Endothelial cell of umbilical vein (primary cell): ENCODE results near the gene PARP1. TPM values are rescaled to one million over a fixed set of nuclear protein-coding genes. Genes with fewer than 3 reads are reported as not detected.

ENCODE experiments used
- BruUV-seq: library from RNA; stranded (reverse); fragments of 400-500 nt; replicated peaks from 2 replicates; lab custom pipeline; 2021; lab: Mats Ljungman, UMichigan
- CTCF ChIA-PET: fragments of 300-600, 350-600 bp; sonication (Branson Sonifier 250); formaldehyde crosslinking; loops from one replicate; lab custom pipeline; 2021; ENCODE audit warnings: antibody characterized with exemption, inconsistent platforms; lab: Charles Lee
- POLR2A ChIA-PET: fragments of 300-600, 350-600 bp; sonication (Branson Sonifier 250); formaldehyde crosslinking; loops from one replicate; lab custom pipeline; 2021; ENCODE audit warnings: antibody characterized with exemption, inconsistent platforms; lab: Charles Lee
- DNase-seq: peaks from one replicate; pipeline ENCODE4 v3.0.0-alpha.2; 2011; ENCODE audit warnings: low read depth, low spot score
- FAIRE-seq: peaks from 2 replicates; lab custom pipeline; 2011; peaks lifted over from hg19 to GRCh38; lab: Jason Lieb, UNC
- H2AFZ ChIP-seq: 2 replicates; pipeline ENCODE4 v1.6.0; 2012; ENCODE audit warnings: low read depth, low read length, control low read depth, inconsistent platforms
- H3K27ac ChIP-seq: 2 replicates; pipeline ENCODE4 v1.5.1; 2011; ENCODE audit warnings: low read depth, mild to moderate bottlenecking, control low read depth, low read length, moderate library complexity; ENCODE audit not compliant: insufficient read depth
- H3K27me3 ChIP-seq, 2 experiments: 2 replicates each; pipeline versions ENCODE4 v1.6.0 to v1.6.1; 2011; ENCODE audit warnings: low read length in 2 of 2, mixed read lengths in 1 of 2; ENCODE audit not compliant: control insufficient read depth in 2 of 2, insufficient read depth in 2 of 2
- H3K36me3 ChIP-seq, 2 experiments: 2 replicates in 1 of 2; 3 replicates in 1 of 2; pipeline ENCODE4 v1.5.1; 2011; ENCODE audit warnings: low read length in 2 of 2, mild to moderate bottlenecking in 1 of 2, moderate library complexity in 1 of 2; ENCODE audit not compliant: control insufficient read depth in 2 of 2, insufficient read depth in 2 of 2; ENCODE audit errors: extremely low read depth in 1 of 2
- H3K4me1 ChIP-seq: 3 replicates; pipeline ENCODE4 v1.5.1; 2011; ENCODE audit warnings: mild to moderate bottlenecking, low read length; ENCODE audit not compliant: control insufficient read depth, insufficient read depth; ENCODE audit errors: extremely low read depth
- H3K4me2 ChIP-seq: 2 replicates; pipeline ENCODE4 v1.6.1; 2011; ENCODE audit warnings: low read length, control low read depth, mixed read lengths; ENCODE audit not compliant: insufficient read depth
- H3K4me3 ChIP-seq, 3 experiments: fragments of 200-600 bp in 1 of 3; sonication (generic), shearing (Covaris generic) in 1 of 3; replicated peaks in 1 of 3; 2 replicates each; pipeline ENCODE4 v1.5.1; 2011 to 2016; ENCODE audit warnings: control low read depth in 3 of 3, low read length in 3 of 3, mild to moderate bottlenecking in 2 of 3, inconsistent platforms in 1 of 3, low read depth in 1 of 3, moderate library complexity in 1 of 3; ENCODE audit not compliant: insufficient read depth in 1 of 3
- H3K79me2 ChIP-seq: 2 replicates; pipeline ENCODE4 v1.6.0; 2012; ENCODE audit warnings: low read length, inconsistent platforms; ENCODE audit not compliant: control insufficient read depth, insufficient read depth
- H3K9ac ChIP-seq: replicated peaks from 2 replicates; pipeline ENCODE3; 2011; ENCODE audit warnings: low read length, control low read depth; ENCODE audit not compliant: insufficient read depth; ENCODE audit errors: extremely low read depth
- H3K9me1 ChIP-seq: replicated peaks from 3 replicates; pipeline ENCODE4 v1.6.0; 2011; ENCODE audit warnings: mild to moderate bottlenecking, low read length; ENCODE audit not compliant: control insufficient read depth, insufficient read depth; ENCODE audit errors: extremely low read depth
- H3K9me3 ChIP-seq: replicated peaks from 2 replicates; pipeline ENCODE4 v1.5.1; 2012; ENCODE audit warnings: low read length, inconsistent platforms; ENCODE audit not compliant: control insufficient read depth, insufficient read depth
- H4K20me1 ChIP-seq: replicated peaks from 2 replicates; pipeline ENCODE3; 2011; ENCODE audit warnings: mild to moderate bottlenecking, low read length; ENCODE audit not compliant: control insufficient read depth, insufficient read depth; ENCODE audit errors: extremely low read depth
- CTCF ChIP-seq, 2 donors: IDR thresholded peaks; 1 replicate in 1 of 2; 2 replicates in 1 of 2; pipeline ENCODE4 v1.5.1; 2011; ENCODE audit warnings: low read length in 2 of 2, mild to moderate bottlenecking in 2 of 2, moderate library complexity in 2 of 2, control low read depth in 1 of 2, inconsistent platforms in 1 of 2, low read depth in 1 of 2; ENCODE audit not compliant: insufficient read depth in 1 of 2; ENCODE audit errors: extremely low read depth in 1 of 2
- EZH2 ChIP-seq: IDR thresholded peaks from 2 replicates; pipeline ENCODE4 v1.6.1; 2012; ENCODE audit warnings: borderline replicate concordance, low read depth, mild to moderate bottlenecking, moderate library complexity, low read length, inconsistent platforms; ENCODE audit not compliant: severe bottlenecking
- FOS ChIP-seq: IDR thresholded peaks from 2 replicates; pipeline ENCODE4 v1.6.1; 2011; ENCODE audit warnings: mild to moderate bottlenecking, low read length, moderate library complexity, borderline replicate concordance; ENCODE audit not compliant: insufficient read depth
- GATA2 ChIP-seq: IDR thresholded peaks from 2 replicates; pipeline ENCODE4 v1.7.0; 2011; ENCODE audit warnings: low read depth, mild to moderate bottlenecking, moderate library complexity, mixed read lengths, low read length; ENCODE audit not compliant: insufficient read length, insufficient read depth
- JUN ChIP-seq: IDR thresholded peaks from 2 replicates; pipeline ENCODE4 v1.6.1; 2011; ENCODE audit warnings: borderline replicate concordance, low read depth; ENCODE audit not compliant: insufficient read length, insufficient read depth
- MYC ChIP-seq: IDR thresholded peaks from one replicate; pipeline ENCODE4 v1.6.1; 2011; ENCODE audit warnings: mild to moderate bottlenecking, low read depth, low read length
- POLR2A ChIP-seq: IDR thresholded peaks from 2 replicates; pipeline ENCODE4 v1.6.1; 2012; ENCODE audit warnings: low read depth, mild to moderate bottlenecking, control low read depth, low read length
- POLR2AphosphoS5 ChIP-seq: IDR thresholded peaks from 2 replicates; pipeline ENCODE4 v1.6.1; 2012; ENCODE audit warnings: low read depth, mild to moderate bottlenecking, control low read depth, low read length, moderate library complexity; ENCODE audit not compliant: insufficient read depth
- dilution Hi-C: fragments of 300-500 bp; cut with MboI; formaldehyde crosslinking; loops from one replicate; pipeline ENCODE4 v1.15.0; 2019; ENCODE audit warnings: low sequenced_read_pairs; ENCODE audit not compliant: extremely low pct_ligation_motif_present
- intact Hi-C: fragments of 100-400 bp; cut with micrococcal nuclease; formaldehyde crosslinking; loops from one replicate; pipeline ENCODE4 v1.10.0; 2022
- polyA plus RNA-seq, 4 experiments: library from polyadenylated mRNA; depleted of rRNA in 3 of 4; stranded (reverse) in 3 of 4; unstranded in 1 of 4; fragments of >200 nt; gene quantifications; 2 replicates each; pipeline versions ENCODE4 v1.2.1 to v1.2.3, GENCODE V29; 2011 to 2012; ENCODE audit warnings: missing spikeins in 1 of 4
- total RNA-seq: library from RNA; stranded (reverse); gene quantifications from 2 replicates; pipeline ENCODE4 v1.2.3, GENCODE V29; 2021
- TF ChIP-seq, protein P1 (sequence below): IDR thresholded peaks from 2 replicates; pipeline ENCODE4 v1.6.1; 2011; ENCODE audit not compliant: insufficient read depth, insufficient read length

The PARP1 gene
- total and polyA plus RNA-seq, 2 donors (not counting 3 experiments of a cell fraction or from before 2014, with no cell fraction given): 136 to 160 TPM

DNA sequence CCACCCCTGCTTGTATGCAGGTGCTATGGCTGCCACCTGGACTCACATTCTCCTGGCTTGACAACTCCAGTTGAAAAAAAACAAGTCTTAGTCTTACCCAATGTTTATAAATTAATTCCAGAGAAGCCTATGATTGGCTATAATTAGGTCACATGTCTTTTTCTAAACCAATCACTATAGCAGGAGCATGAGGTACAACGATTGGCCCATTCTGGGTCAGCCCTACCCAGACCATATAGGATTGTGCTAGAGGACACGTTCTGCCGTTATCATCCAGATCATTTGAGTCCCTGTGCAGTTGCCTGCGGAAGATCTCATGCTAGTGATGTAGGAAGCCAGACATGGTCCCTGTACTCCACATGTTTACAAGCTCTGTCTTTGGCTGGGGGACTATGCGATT lies 41.9 kb upstream of the PARP1 start:
- POLR2A ChIA-PET: no interaction called here
- no peak for TF ChIP-seq POLR2AphosphoS5
- no peak for TF ChIP-seq CTCF (IDR thresholded peaks at IDR 0.05; ENCODE audit: extremely low read depth in 1 of 2, insufficient read depth in 1 of 2, low read depth in 1 of 2, low read length in 2 of 2)
- no peak for TF ChIP-seq EZH2
- TF ChIP-seq JUN: no peak
- TF ChIP-seq MYC: no peak
- TF ChIP-seq FOS: no peak
- no peak for TF ChIP-seq GATA2
- TF ChIP-seq, protein P1, sequence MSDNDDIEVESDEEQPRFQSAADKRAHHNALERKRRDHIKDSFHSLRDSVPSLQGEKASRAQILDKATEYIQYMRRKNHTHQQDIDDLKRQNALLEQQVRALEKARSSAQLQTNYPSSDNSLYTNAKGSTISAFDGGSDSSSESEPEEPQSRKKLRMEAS: no peak
- no peak for TF ChIP-seq POLR2A
- no peaks in the 10 kb centered on the region for H3K79me2 ChIP-seq
- H3K4me2 ChIP-seq: no peak overlapping the region
- H3K4me1 ChIP-seq: no peaks in the 10 kb centered on the region
- no peak overlapping the region for H2AFZ ChIP-seq
- no peaks in the 10 kb centered on the region for H3K36me3 ChIP-seq
- H3K27me3 ChIP-seq: peaks cover 0 to 6% of the 10 kb centered on the region in 2 experiments
- no peaks in the 10 kb centered on the region for H3K9me1 ChIP-seq
- intact Hi-C loops (loop anchor here (2.0 kb wide), 1 partner anchor 25 kb away; no protein-coding TSS in a partner anchor), dilution Hi-C loops (no loop called here)
- BruUV-seq: no TSS peak
- no peak overlapping the region for H3K4me3 ChIP-seq
- DNase-seq: no peak
- H3K9me3 ChIP-seq: no peaks in the 10 kb centered on the region
- no peak for FAIRE-seq
- CTCF ChIA-PET: no interaction called here
- H4K20me1 ChIP-seq: no peaks in the 10 kb centered on the region
- H3K27ac ChIP-seq: no peak overlapping the region
- H3K9ac ChIP-seq: no peak overlapping the region
